Omental fat pad (tissue), 4 donors: ENCODE data around the gene TRAPPC12. TPM values are rescaled to one million over a fixed set of nuclear protein-coding genes. Genes with fewer than 3 reads are reported as not detected.

Source experiments
- ATAC-seq: fragments of 150-250 bp; one replicate; pipeline ENCODE4 v1.9.1; 2016; ENCODE audit warnings: mild to moderate bottlenecking, moderate library complexity; ENCODE audit not compliant: low FRiP score
- DNase-seq: peaks from one replicate; pipeline ENCODE4 v3.0.0-alpha.2; 2019; ENCODE audit warnings: low spot score
- CTCF ChIP-seq, 3 donors: fragments of 450-650 bp; IDR thresholded peaks; one replicate each; pipeline ENCODE4 v1.5.1; 2016 to 2017; ENCODE audit warnings: antibody characterized with exemption in 3 of 3, mild to moderate bottlenecking in 3 of 3, moderate library complexity in 2 of 3
- total RNA-seq, 4 donors: library from RNA; depleted of rRNA; stranded (reverse); fragments of >200 nt; gene quantifications; one replicate each; pipeline ENCODE4 v1.1.0, GENCODE V29; 2016

Gene TRAPPC12
- total RNA-seq, 4 donors from 2014 or later, result 39.3 to 92.1 (median 53.9) TPM

GRCh38 chr2:3424171-3424795, 44.8 kb downstream of the TRAPPC12 start:
- no peak for ATAC-seq
- no peak for DNase-seq
- no peak for TF ChIP-seq CTCF (IDR thresholded peaks at IDR 0.05)

- ATAC-seq (no peak), DNase-seq (no peak)
- TF ChIP-seq CTCF (IDR thresholded peaks at IDR 0.05), result no peak
Measured at GRCh38 chr2:3426615-3427014, 47.1 kb downstream of the TRAPPC12 start.

- no peak for TF ChIP-seq CTCF (IDR thresholded peaks at IDR 0.05)
- ATAC-seq (no peak), DNase-seq (no peak)
Measured at GRCh38 chr2:3427272-3427671, 47.8 kb downstream of the TRAPPC12 start.

- DNase-seq (no peak), ATAC-seq (no peak)
- no peak for TF ChIP-seq CTCF (IDR thresholded peaks at IDR 0.05)
Measured at GRCh38 chr2:3428577-3428976, 49.1 kb downstream of the TRAPPC12 start.

GRCh38 chr2:3429066-3429610, 49.6 kb downstream of the TRAPPC12 start:
- DNase-seq, result no peak
- no peak for TF ChIP-seq CTCF (IDR thresholded peaks at IDR 0.05)
- ATAC-seq, result no peak

GRCh38 chr2:3430172-3430571, 50.7 kb downstream of the TRAPPC12 start:
- DNase-seq, result no peak
- no peak for TF ChIP-seq CTCF (IDR thresholded peaks at IDR 0.05)
- no peak for ATAC-seq
